Calu3 (cell line): ENCODE results near the gene DNAH1. TPM values are rescaled to one million over a fixed set of nuclear protein-coding genes. Genes with fewer than 3 reads are reported as not detected.

Experiments
- BruUV-seq: library from RNA; stranded (reverse); fragments of 400-500 nt; replicated peaks from 2 replicates; lab custom pipeline; 2021; lab: Mats Ljungman, UMichigan
- CTCF ChIA-PET: fragments of 300-600 bp; sonication (Branson Sonifier 250); formaldehyde crosslinking; loops from one replicate; lab custom pipeline; 2022; ENCODE audit warnings: antibody characterized with exemption; lab: Charles Lee
- DNase-seq: peaks from one replicate; pipeline ENCODE4 v3.0.0; 2022
- H3K27ac Mint-ChIP-seq: one replicate; pipeline ENCODE4 v1.8.0; 2022; ENCODE audit warnings: mixed read lengths; ENCODE audit not compliant: unreplicated experiment
- H3K27me3 Mint-ChIP-seq: one replicate; pipeline ENCODE4 v1.8.0; 2022; ENCODE audit warnings: mixed read lengths; ENCODE audit not compliant: unreplicated experiment
- H3K36me3 Mint-ChIP-seq: one replicate; pipeline ENCODE4 v1.8.0; 2022; ENCODE audit warnings: mild to moderate bottlenecking, moderate library complexity, mixed read lengths; ENCODE audit not compliant: insufficient read depth, unreplicated experiment
- H3K4me1 Mint-ChIP-seq: one replicate; pipeline ENCODE4 v1.8.0; 2022; ENCODE audit warnings: mild to moderate bottlenecking, low read depth, mixed read lengths; ENCODE audit not compliant: unreplicated experiment
- H3K4me3 Mint-ChIP-seq: one replicate; pipeline ENCODE4 v1.8.0; 2022; ENCODE audit warnings: mild to moderate bottlenecking, low read depth, moderate library complexity, mixed read lengths; ENCODE audit not compliant: unreplicated experiment
- H3K9me3 Mint-ChIP-seq: one replicate; pipeline ENCODE4 v1.8.0; 2022; ENCODE audit warnings: low read depth, mixed read lengths; ENCODE audit not compliant: unreplicated experiment
- intact Hi-C: fragments of 100-400 bp; cut with micrococcal nuclease; formaldehyde crosslinking; loops from one replicate; pipeline ENCODE4 v1.10.0; 2022; ENCODE audit not compliant: unreplicated experiment
- total RNA-seq: library from RNA; stranded (reverse); gene quantifications from 2 replicates; pipeline ENCODE4 v1.2.3, GENCODE V29; 2022
- TF ChIP-seq, protein P1 (sequence below): fragments of 200-600 bp; IDR thresholded peaks from one replicate; pipeline ENCODE4 v1.8.0; 2022; ENCODE audit warnings: antibody characterized with exemption; ENCODE audit not compliant: unreplicated experiment

Gene DNAH1
- total RNA-seq, 1 experiment from 2014 or later = 13.1 TPM

- no peaks in the 10 kb centered on the region for H3K27me3 Mint-ChIP-seq
- no peak for DNase-seq
- H3K4me3 Mint-ChIP-seq = no peak overlapping the region
- H3K9me3 Mint-ChIP-seq = no peaks in the 10 kb centered on the region
- TF ChIP-seq, protein P1, sequence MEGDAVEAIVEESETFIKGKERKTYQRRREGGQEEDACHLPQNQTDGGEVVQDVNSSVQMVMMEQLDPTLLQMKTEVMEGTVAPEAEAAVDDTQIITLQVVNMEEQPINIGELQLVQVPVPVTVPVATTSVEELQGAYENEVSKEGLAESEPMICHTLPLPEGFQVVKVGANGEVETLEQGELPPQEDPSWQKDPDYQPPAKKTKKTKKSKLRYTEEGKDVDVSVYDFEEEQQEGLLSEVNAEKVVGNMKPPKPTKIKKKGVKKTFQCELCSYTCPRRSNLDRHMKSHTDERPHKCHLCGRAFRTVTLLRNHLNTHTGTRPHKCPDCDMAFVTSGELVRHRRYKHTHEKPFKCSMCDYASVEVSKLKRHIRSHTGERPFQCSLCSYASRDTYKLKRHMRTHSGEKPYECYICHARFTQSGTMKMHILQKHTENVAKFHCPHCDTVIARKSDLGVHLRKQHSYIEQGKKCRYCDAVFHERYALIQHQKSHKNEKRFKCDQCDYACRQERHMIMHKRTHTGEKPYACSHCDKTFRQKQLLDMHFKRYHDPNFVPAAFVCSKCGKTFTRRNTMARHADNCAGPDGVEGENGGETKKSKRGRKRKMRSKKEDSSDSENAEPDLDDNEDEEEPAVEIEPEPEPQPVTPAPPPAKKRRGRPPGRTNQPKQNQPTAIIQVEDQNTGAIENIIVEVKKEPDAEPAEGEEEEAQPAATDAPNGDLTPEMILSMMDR = no peak
- H3K4me1 Mint-ChIP-seq = peaks cover 9% of the 10 kb centered on the region
- no TSS peak for BruUV-seq
- intact Hi-C loops = no loop called here
- no peaks in the 10 kb centered on the region for H3K36me3 Mint-ChIP-seq
- CTCF ChIA-PET = interaction anchor here (0.6 kb wide), 1 partner anchor 17 kb away, joined by 3 read pairs; no protein-coding TSS in a partner anchor
- H3K27ac Mint-ChIP-seq = no peak overlapping the region
These were observed 6.3 kb downstream of the DNAH1 start for GRCh38 chr3:52322466-52322865.

- H3K9me3 Mint-ChIP-seq = no peaks in the 10 kb centered on the region
- CTCF ChIA-PET = interaction anchor here (1.2 kb wide), 1 partner anchor 98 kb away, joined by 3 read pairs; the partner anchor contains the start of gene TLR9
- no peaks in the 10 kb centered on the region for H3K27me3 Mint-ChIP-seq
- H3K4me3 Mint-ChIP-seq = no peak overlapping the region
- H3K4me1 Mint-ChIP-seq = peaks cover under 1% of the 10 kb centered on the region
- BruUV-seq = no TSS peak
- intact Hi-C loops = no loop called here
- TF ChIP-seq, protein P1 = no peak
- DNase-seq = no peak
- H3K36me3 Mint-ChIP-seq = no peaks in the 10 kb centered on the region
- H3K27ac Mint-ChIP-seq = no peak overlapping the region
These were observed 7.6 kb downstream of the DNAH1 start for GRCh38 chr3:52323526-52324295.

- Mint-ChIP-seq H3K27me3 (no peaks in the 10 kb centered on the region), H3K4me1 (no peaks in the 10 kb centered on the region), H3K27ac (no peak overlapping the region), H3K9me3 (no peaks in the 10 kb centered on the region), H3K36me3 (no peaks in the 10 kb centered on the region), H3K4me3 (no peak overlapping the region)
- TF ChIP-seq, protein P1 = no peak
- intact Hi-C loops = no loop called here
- DNase-seq = no peak
- CTCF ChIA-PET = interaction anchor here (1.2 kb wide), 1 partner anchor 99 kb away, joined by 3 read pairs; the partner anchor contains the start of gene TLR9
- BruUV-seq = no TSS peak
These were observed 8.6 kb downstream of the DNAH1 start for GRCh38 chr3:52324676-52325075.

DNA sequence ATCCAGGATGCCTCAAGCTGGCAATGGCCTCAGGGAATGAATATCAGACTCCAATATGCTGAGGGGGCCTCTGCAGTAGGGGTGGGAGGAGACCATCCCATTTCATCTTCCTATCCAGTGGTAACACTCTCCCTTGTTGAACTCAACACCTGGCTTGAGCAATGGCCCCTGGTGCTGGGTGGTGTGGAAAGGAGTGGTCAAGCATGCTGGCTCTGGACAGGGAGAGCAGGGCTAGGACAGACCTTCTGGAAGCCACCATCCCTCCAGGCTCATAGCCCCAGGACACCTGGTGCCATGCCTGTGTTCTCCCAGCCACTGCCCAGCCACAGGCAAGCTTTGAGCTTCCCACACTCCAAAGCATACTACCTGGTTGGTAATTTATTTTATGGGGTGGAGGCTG, 9.6 kb downstream of the DNAH1 start:
- CTCF ChIA-PET = no interaction called here
- Mint-ChIP-seq H3K27ac (no peak overlapping the region), H3K27me3 (no peaks in the 10 kb centered on the region), H3K36me3 (no peaks in the 10 kb centered on the region), H3K4me1 (no peaks in the 10 kb centered on the region), H3K4me3 (no peak overlapping the region), H3K9me3 (no peaks in the 10 kb centered on the region)
- intact Hi-C loops = no loop called here
- DNase-seq = no peak
- BruUV-seq = no TSS peak
- TF ChIP-seq, protein P1 = no peak
